GM18519 (cell line): Measurements from ENCODE around the gene FIZ1.

Experiments
- ATAC-seq: cut with Tn5 transposase; IDR thresholded peaks from one replicate; pipeline ENCODE4 v1.9.1; 2021; ENCODE audit warnings: mild to moderate bottlenecking, moderate library complexity; ENCODE audit not compliant: unreplicated experiment, low FRiP score

FIZ1 gene

DNA sequence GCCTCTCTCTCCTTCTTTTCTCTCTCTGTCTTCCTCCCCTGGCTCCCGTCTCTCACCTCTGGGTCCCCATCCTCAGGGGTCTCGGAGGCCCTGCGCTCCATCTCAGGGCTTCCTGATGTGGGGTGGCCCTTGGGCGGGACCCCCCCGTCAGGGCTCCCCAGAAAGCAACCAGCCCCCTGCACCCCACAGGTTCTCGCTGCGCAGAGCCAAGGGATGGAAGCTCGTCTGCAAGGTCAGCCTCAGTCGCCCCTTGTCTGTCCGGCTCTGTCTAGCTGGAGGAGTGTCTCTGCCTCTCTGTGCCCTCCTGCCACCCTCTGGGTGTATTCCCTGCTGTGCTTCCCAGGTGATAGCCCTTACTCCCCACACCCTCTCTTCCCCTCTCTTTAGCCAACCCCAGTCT, 53.9 kb downstream of the FIZ1 start, which contains the start of gene SBK3:
SBK3 (minus strand) TSS at position 101 of the 400 bp plus-strand sequence; CDS start at position 101, 0 bp downstream.
- ATAC-seq: no peak

DNA sequence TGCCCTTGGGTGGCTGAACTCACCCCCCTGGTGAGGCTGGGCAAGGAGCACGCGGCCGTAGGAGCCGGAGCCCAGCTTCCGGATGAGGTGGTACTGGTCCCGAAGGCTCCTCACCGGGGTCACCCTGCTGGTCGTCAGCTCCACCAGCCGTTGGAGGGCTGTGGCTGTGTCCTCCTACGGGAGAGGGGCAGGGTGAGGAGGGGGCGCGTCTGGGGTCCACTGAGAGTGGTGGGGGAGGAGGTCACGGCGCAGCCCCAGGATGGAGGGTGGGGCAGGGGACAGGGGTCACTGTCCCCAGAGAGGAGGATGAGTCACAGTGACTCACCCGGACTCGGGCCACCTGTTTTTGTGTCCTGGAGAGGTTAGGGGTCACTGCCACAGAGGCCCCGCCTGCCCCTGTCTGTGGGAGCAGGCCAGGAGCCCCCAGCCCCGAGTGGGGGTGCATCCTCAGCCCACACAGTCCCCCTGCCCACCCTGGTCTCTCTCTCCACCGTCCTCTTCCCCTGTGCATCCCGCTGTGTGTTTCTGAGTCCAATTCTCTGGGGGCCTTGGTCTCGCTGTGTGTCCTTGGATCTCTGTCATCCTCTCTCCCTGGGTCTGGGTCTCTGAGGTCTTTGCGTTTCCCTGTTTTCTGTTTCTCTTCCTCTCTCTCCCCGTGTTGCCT, 54.4 kb downstream of the FIZ1 start:
- no peak for ATAC-seq

DNA sequence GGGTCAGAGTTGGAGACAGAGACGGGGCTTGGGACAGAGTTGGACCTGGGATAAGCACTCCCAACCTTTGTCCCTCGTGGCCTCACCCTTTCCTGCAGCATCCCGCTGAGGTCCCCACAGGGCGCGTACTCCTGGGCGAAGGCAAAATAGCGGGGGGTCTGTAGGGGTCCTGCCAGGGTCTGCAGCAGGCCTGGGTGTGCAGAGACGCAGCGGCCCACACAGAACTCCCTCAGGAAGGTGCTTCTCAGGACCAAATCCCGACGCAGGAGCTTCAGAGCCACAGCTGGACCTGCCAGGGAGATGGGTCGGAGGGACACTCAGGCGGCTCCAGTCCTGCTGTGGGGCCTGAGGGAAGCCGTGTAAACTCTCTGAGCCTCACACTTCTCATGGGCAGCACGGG, 55.3 kb downstream of the FIZ1 start:
- ATAC-seq: no peak

DNA sequence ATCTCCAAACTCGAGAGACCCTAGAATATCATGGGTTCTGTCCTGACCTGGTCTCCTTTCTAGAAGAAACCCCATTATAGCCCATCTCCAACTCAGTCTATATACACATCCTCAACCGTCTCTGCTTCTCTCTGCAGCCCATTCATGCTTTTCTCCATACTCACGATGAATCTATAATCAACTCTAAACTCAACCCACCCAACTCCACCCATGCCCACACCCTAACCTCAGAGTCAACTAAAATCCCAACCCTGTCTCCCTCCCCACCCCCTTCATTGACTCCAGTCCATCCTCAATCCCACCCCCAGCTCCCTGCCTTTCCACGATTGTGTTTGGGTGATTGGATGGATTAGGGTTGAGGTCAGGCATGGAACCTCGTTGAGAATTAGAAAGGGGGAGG, 55.8 kb downstream of the FIZ1 start:
- no peak for ATAC-seq

DNA sequence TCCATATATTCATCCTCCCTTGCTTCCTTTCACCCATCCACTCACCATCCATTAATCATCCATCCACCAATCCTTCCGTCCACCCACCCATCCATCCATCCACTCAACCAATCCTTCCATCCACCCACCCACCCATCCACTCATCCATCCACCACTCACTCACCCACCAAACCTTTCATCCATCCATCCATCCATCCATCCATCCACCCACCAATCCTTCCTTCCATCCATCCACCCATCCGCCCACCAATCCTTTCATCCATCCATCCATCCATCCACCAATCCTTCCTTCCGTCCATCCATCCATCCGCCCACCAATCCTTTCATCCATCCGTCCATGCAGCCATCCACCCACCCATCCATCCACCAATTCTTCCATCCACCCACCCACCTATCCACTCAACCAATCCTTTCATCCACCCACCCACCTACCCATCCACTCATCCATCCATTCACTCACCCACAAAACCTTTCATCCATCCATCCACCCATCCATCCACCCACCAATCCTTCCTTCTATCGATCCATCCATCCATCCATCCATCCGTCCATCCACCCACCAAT, 56.9 kb downstream of the FIZ1 start:
- ATAC-seq: no peak
